ENCODE results near the gene PAK4.

GRCh38 chr19:39083599-39083982 is 42.0 kb upstream of the PAK4 start:
- no peak for TF ChIP-seq CTCF (IDR thresholded peaks at IDR 0.05; ENCODE audit: low read depth, low read length, poor library complexity, severe bottlenecking)
- TF ChIP-seq EZH2phosphoT487 (IDR thresholded peaks at IDR 0.05; ENCODE audit: borderline replicate concordance, low read length), result no peak
